Calu3 (cell line): ENCODE measurements around the gene STX2. TPM values are rescaled to one million over a fixed set of nuclear protein-coding genes. Genes with fewer than 3 reads are reported as not detected.
A peak's percentile ranks its signal among the peaks of the same experiment; 100 is the strongest.

Source experiments
- BruUV-seq: library from RNA; stranded (reverse); fragments of 400-500 nt; replicated peaks from 2 replicates; lab custom pipeline; 2021; lab: Mats Ljungman, UMichigan
- CTCF ChIA-PET: fragments of 300-600 bp; sonication (Branson Sonifier 250); formaldehyde crosslinking; loops from one replicate; lab custom pipeline; 2022; ENCODE audit warnings: antibody characterized with exemption; lab: Charles Lee
- DNase-seq: peaks from one replicate; pipeline ENCODE4 v3.0.0; 2022
- H3K27ac Mint-ChIP-seq: one replicate; pipeline ENCODE4 v1.8.0; 2022; ENCODE audit warnings: mixed read lengths; ENCODE audit not compliant: unreplicated experiment
- H3K27me3 Mint-ChIP-seq: one replicate; pipeline ENCODE4 v1.8.0; 2022; ENCODE audit warnings: mixed read lengths; ENCODE audit not compliant: unreplicated experiment
- H3K36me3 Mint-ChIP-seq: one replicate; pipeline ENCODE4 v1.8.0; 2022; ENCODE audit warnings: mild to moderate bottlenecking, moderate library complexity, mixed read lengths; ENCODE audit not compliant: insufficient read depth, unreplicated experiment
- H3K4me1 Mint-ChIP-seq: one replicate; pipeline ENCODE4 v1.8.0; 2022; ENCODE audit warnings: mild to moderate bottlenecking, low read depth, mixed read lengths; ENCODE audit not compliant: unreplicated experiment
- H3K4me3 Mint-ChIP-seq: one replicate; pipeline ENCODE4 v1.8.0; 2022; ENCODE audit warnings: mild to moderate bottlenecking, low read depth, moderate library complexity, mixed read lengths; ENCODE audit not compliant: unreplicated experiment
- H3K9me3 Mint-ChIP-seq: one replicate; pipeline ENCODE4 v1.8.0; 2022; ENCODE audit warnings: low read depth, mixed read lengths; ENCODE audit not compliant: unreplicated experiment
- CTCF ChIP-seq: fragments of 200-600 bp; IDR thresholded peaks from one replicate; pipeline ENCODE4 v1.8.0; 2022; ENCODE audit warnings: antibody characterized with exemption; ENCODE audit not compliant: unreplicated experiment
- intact Hi-C: fragments of 100-400 bp; cut with micrococcal nuclease; formaldehyde crosslinking; loops from one replicate; pipeline ENCODE4 v1.10.0; 2022; ENCODE audit not compliant: unreplicated experiment
- total RNA-seq: library from RNA; stranded (reverse); gene quantifications from 2 replicates; pipeline ENCODE4 v1.2.3, GENCODE V29; 2022

The STX2 gene
- total RNA-seq, 1 experiment from 2014 or later = 26.7 TPM

GRCh38 chr12:130880411-130880885, 41.4 kb upstream of the STX2 start:
- BruUV-seq = no TSS peak
- Mint-ChIP-seq H3K9me3 (peaks cover 5% of the 10 kb centered on the region), H3K4me3 (no peak overlapping the region), H3K4me1 (peaks cover 25% of the 10 kb centered on the region), H3K36me3 (peaks cover 36% of the 10 kb centered on the region), H3K27me3 (peaks cover 14% of the 10 kb centered on the region), H3K27ac (no peak overlapping the region)
- DNase-seq = no peak
- no peak for TF ChIP-seq CTCF
- intact Hi-C loops = no loop called here
- CTCF ChIA-PET = no interaction called here

- intact Hi-C loops = loop anchor here (10.0 kb wide), 1 partner anchor 1665 kb away; no protein-coding TSS in a partner anchor
- DNase-seq = no peak
- TF ChIP-seq CTCF = no peak
- no TSS peak for BruUV-seq
- H3K36me3 Mint-ChIP-seq = peaks cover 42% of the 10 kb centered on the region
- H3K27me3 Mint-ChIP-seq = peaks cover 14% of the 10 kb centered on the region
- H3K9me3 Mint-ChIP-seq = peaks cover 5% of the 10 kb centered on the region
- H3K27ac Mint-ChIP-seq = no peak overlapping the region
- no peak overlapping the region for H3K4me3 Mint-ChIP-seq
- H3K4me1 Mint-ChIP-seq = peaks cover 27% of the 10 kb centered on the region
- CTCF ChIA-PET = no interaction called here
Measured at GRCh38 chr12:130879781-130880389, 40.8 kb upstream of the STX2 start.

GRCh38 chr12:130879212-130879686, 40.2 kb upstream of the STX2 start:
- H3K9me3 Mint-ChIP-seq = peaks cover 5% of the 10 kb centered on the region
- no peak for TF ChIP-seq CTCF
- CTCF ChIA-PET = no interaction called here
- no TSS peak for BruUV-seq
- intact Hi-C loops = loop anchor here (10.0 kb wide), 1 partner anchor 1664 kb away; no protein-coding TSS in a partner anchor
- H3K4me1 Mint-ChIP-seq = peaks cover 34% of the 10 kb centered on the region
- H3K4me3 Mint-ChIP-seq = no peak overlapping the region
- no peak for DNase-seq
- no peak overlapping the region for H3K27ac Mint-ChIP-seq
- H3K27me3 Mint-ChIP-seq = peaks cover 14% of the 10 kb centered on the region
- H3K36me3 Mint-ChIP-seq = peaks cover 48% of the 10 kb centered on the region

- peaks cover 41% of the 10 kb centered on the region for H3K4me1 Mint-ChIP-seq
- no TSS peak for BruUV-seq
- peaks cover 56% of the 10 kb centered on the region for H3K36me3 Mint-ChIP-seq
- no peak overlapping the region for H3K4me3 Mint-ChIP-seq
- no peak for DNase-seq
- TF ChIP-seq CTCF = no peak
- intact Hi-C loops = loop anchor here (10.0 kb wide), 1 partner anchor 1664 kb away; no protein-coding TSS in a partner anchor
- peak overlapping the region; percentile 41 for H3K27ac Mint-ChIP-seq
- CTCF ChIA-PET = no interaction called here
- peaks cover 5% of the 10 kb centered on the region for H3K9me3 Mint-ChIP-seq
- H3K27me3 Mint-ChIP-seq = peaks cover 14% of the 10 kb centered on the region
Measured at GRCh38 chr12:130878193-130879185, 39.4 kb upstream of the STX2 start.
